Right lobe of liver (tissue), 4 donors: ENCODE measurements around the gene KIRREL3.

Experiments
- POLR2A ChIP-seq: fragments of 450-650 bp; IDR thresholded peaks from one replicate; pipeline ENCODE4 v1.6.1; 2017; ENCODE audit warnings: antibody characterized with exemption, mild to moderate bottlenecking
- TF ChIP-seq, protein P1 (sequence below), 4 donors: fragments of 200-600 bp in 3 of 4; fragments of 450-650 bp in 1 of 4; IDR thresholded peaks; one replicate each; pipeline versions ENCODE4 v1.5.1 to v1.8.0; 2016 to 2022; ENCODE audit warnings: antibody characterized with exemption in 4 of 4, mild to moderate bottlenecking in 2 of 4
- donor health status: DM: no; HTN: no; CAD: no.
- donor health status: DM: no; HTN: no; CAD: no.
- donor health status: DM: no; HTN: yes; CAD: no.

GRCh38 chr11:126424471-126425039 is 576.0 kb downstream of the KIRREL3 start:
- TF ChIP-seq, protein P1, sequence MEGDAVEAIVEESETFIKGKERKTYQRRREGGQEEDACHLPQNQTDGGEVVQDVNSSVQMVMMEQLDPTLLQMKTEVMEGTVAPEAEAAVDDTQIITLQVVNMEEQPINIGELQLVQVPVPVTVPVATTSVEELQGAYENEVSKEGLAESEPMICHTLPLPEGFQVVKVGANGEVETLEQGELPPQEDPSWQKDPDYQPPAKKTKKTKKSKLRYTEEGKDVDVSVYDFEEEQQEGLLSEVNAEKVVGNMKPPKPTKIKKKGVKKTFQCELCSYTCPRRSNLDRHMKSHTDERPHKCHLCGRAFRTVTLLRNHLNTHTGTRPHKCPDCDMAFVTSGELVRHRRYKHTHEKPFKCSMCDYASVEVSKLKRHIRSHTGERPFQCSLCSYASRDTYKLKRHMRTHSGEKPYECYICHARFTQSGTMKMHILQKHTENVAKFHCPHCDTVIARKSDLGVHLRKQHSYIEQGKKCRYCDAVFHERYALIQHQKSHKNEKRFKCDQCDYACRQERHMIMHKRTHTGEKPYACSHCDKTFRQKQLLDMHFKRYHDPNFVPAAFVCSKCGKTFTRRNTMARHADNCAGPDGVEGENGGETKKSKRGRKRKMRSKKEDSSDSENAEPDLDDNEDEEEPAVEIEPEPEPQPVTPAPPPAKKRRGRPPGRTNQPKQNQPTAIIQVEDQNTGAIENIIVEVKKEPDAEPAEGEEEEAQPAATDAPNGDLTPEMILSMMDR (IDR thresholded peaks at IDR 0.05), result no peak
- TF ChIP-seq POLR2A, result peak; percentile 11
